GM06990 (cell line): ENCODE results near the gene SPATA16.

Experiments used
- DNase-seq: peaks from one replicate; pipeline ENCODE4 v3.0.0-alpha.2; 2011; ENCODE audit not compliant: insufficient read length; ENCODE audit errors: extremely low read depth
- H3K27me3 ChIP-seq: replicated peaks from 2 replicates; pipeline ENCODE4 v1.6.0; 2011; ENCODE audit warnings: low read length; ENCODE audit not compliant: control insufficient read depth, insufficient read depth
- H3K36me3 ChIP-seq: 2 replicates; pipeline ENCODE4 v1.5.1; 2011; ENCODE audit warnings: low read length; ENCODE audit not compliant: control insufficient read depth, insufficient read depth
- H3K4me3 ChIP-seq: replicated peaks from 2 replicates; pipeline ENCODE4 v1.5.1; 2011; ENCODE audit warnings: low read depth, mild to moderate bottlenecking, control low read depth, low read length
- TF ChIP-seq, protein P1 (sequence below): IDR thresholded peaks from 2 replicates; pipeline ENCODE4 v1.5.1; 2011; ENCODE audit warnings: low read length, control low read depth, mild to moderate bottlenecking, inconsistent platforms; ENCODE audit not compliant: insufficient read depth, poor library complexity, severe bottlenecking

SPATA16 gene

DNA sequence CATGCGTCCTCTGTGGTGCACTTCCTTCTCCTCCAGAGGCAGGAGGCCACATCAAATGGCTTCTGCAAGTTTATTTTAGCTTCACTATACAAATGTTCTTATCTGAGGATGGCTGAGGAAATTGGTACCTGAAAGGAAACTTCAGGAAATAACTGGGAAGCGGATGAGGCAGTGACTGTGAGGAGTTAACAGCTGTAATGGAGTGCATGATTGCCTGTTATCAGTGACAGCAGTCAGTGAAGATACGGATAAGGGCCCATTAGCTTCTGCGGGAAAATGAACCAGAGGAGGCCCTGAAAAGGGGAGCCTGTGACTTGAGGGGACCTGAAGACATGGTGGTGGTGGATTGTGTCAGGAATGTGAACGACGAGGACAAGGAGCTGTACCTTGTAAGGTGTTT, 51.8 kb downstream of the SPATA16 start:
- TF ChIP-seq, protein P1, sequence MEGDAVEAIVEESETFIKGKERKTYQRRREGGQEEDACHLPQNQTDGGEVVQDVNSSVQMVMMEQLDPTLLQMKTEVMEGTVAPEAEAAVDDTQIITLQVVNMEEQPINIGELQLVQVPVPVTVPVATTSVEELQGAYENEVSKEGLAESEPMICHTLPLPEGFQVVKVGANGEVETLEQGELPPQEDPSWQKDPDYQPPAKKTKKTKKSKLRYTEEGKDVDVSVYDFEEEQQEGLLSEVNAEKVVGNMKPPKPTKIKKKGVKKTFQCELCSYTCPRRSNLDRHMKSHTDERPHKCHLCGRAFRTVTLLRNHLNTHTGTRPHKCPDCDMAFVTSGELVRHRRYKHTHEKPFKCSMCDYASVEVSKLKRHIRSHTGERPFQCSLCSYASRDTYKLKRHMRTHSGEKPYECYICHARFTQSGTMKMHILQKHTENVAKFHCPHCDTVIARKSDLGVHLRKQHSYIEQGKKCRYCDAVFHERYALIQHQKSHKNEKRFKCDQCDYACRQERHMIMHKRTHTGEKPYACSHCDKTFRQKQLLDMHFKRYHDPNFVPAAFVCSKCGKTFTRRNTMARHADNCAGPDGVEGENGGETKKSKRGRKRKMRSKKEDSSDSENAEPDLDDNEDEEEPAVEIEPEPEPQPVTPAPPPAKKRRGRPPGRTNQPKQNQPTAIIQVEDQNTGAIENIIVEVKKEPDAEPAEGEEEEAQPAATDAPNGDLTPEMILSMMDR, result no peak
- H3K36me3 ChIP-seq, result no peaks in the 10 kb centered on the region
- no peak for DNase-seq
- no peak overlapping the region for H3K4me3 ChIP-seq
- no peaks in the 10 kb centered on the region for H3K27me3 ChIP-seq

DNA sequence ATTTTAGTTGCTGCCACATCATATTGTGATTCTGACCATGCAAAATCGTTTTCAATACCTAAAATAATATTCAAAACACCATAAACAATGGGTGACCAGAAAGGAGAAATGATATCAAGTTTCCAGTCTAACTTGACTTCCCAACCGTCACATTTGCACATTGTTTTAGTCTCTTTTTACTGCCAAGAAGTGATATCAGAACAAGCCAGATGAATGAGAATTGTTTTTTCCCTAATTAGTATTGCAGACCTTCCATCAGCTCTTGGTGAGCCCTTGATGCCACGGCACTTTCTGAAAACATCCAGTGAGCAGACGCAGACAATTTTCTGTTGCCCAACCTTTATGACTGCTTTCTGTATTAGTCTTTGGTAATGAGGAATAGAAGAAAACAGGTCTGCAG, 62.5 kb downstream of the SPATA16 start:
- no peak for DNase-seq
- no peaks in the 10 kb centered on the region for H3K36me3 ChIP-seq

DNA sequence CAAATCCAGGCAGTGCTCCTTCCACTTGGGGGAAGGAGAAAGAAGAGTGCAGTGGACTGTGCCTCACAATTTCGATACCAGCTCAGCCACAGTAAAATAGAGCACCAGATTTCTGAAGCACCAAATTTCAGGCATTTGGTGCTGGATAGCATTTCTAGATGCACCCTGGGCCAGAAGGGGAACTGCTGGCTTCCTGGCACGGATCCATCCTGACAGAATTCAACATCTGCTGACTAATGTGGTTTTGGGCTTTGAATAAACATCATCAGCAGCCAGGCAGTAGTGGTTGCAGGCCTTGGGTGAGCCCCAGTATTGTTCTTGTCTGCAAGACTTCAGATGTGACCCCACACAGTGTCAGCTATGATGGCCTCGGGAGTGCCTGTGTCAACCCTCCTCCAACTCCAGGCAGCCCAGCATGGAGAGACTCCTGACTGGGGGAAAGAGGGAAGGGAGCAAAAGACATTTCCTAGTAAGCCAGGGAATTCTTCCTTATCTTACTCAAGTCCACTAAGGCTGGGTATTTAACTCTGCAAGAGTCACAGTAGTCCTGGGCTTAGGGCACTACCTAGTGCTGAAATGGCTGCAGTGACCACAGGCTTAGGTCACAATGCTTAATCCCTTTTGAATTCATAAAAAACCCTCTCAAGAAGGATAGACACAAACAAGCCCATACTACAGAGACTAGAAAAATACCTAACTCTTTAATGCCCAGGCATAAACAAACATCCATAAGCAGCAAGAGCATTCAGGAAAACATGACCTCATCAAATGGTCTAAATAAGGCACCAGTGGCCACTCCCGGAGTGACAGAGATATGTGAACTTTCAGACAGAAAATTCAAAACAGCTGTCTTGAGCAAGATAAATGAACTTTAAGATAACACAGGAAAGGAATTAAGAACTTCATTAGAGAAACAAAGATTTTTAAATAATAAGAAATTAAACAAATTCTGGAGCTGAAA, 74.7 kb downstream of the SPATA16 start:
- no peak for DNase-seq
- no peaks in the 10 kb centered on the region for H3K27me3 ChIP-seq
- no peaks in the 10 kb centered on the region for H3K36me3 ChIP-seq
- TF ChIP-seq, protein P1, result no peak
- H3K4me3 ChIP-seq, result no peak overlapping the region

More for the DNA sequence above, 62.5 kb downstream of the SPATA16 start:
- no peaks in the 10 kb centered on the region for H3K27me3 ChIP-seq
- H3K4me3 ChIP-seq, result no peak overlapping the region
- TF ChIP-seq, protein P1, result no peak

DNA sequence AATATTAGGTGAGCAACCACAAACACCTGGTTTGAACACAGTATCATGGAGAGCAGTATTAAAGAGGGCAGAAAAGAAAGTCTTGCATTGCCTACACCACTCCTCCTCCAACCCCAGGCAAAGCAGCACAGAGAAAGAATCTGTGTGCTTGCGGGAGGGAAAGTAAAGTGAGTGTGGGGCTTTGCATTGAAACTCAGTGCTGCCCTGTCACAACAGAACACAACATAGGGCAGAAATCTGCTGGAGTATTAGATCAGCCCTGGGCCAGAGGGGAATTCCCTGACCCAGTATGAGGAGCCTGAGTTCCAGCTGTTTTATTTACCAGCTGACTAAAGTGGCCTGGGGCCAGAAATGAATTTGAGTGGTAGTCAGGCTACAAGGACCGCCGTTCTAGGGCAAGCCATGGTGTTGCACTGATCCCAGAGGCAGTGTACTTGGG, 75.5 kb downstream of the SPATA16 start:
- no peaks in the 10 kb centered on the region for H3K36me3 ChIP-seq
- no peak for DNase-seq
- no peaks in the 10 kb centered on the region for H3K27me3 ChIP-seq
- H3K4me3 ChIP-seq, result no peak overlapping the region
- TF ChIP-seq, protein P1, result no peak

DNA sequence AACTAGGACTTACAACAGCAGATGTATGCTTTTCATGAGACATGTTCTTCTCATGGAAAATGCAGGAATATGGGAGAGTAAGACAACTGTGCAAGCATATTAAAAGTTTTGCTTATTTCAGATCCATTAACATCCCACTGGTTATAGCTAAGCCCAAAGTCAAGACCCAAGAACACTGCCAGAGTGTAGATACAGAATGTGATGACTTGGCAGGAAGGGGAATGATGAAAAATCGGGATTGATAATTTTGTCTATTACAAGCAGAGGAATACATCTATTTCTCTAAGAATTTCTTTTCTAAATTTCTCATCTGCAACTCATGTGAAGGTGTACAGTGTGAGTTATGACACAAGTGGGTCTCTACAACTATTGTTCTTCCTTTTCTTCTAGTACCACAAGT, 76.4 kb downstream of the SPATA16 start:
- Histone ChIP-seq H3K4me3 (no peak overlapping the region), H3K36me3 (no peaks in the 10 kb centered on the region), H3K27me3 (no peaks in the 10 kb centered on the region)
- TF ChIP-seq, protein P1, result no peak
- no peak for DNase-seq
